HG02678 (cell line): ENCODE results near the gene EAPP.
A peak's percentile ranks its signal among the peaks of the same experiment; 100 is the strongest.
"Not testable (repeated sequence)": the region's sequence is repeated elsewhere in the genome, so short reads cannot be mapped to it uniquely, and the experiment has no call there.

Experiments
- ATAC-seq: cut with Tn5 transposase; IDR thresholded peaks from one replicate; pipeline ENCODE4 v1.9.1; 2021; ENCODE audit warnings: mild to moderate bottlenecking, moderate library complexity; ENCODE audit not compliant: unreplicated experiment

The EAPP gene

GRCh38 chr14:34538871-34539406 is 562 bp downstream of the EAPP start:
- peak; percentile 8 for ATAC-seq

- ATAC-seq: not testable (repeated sequence)
These were observed 1.4 kb downstream of the EAPP start for GRCh38 chr14:34538096-34538495.

GRCh38 chr14:34537677-34538009 is 1.9 kb downstream of the EAPP start:
- no peak for ATAC-seq

GRCh38 chr14:34536951-34537676 is 2.4 kb downstream of the EAPP start:
- ATAC-seq: no peak

GRCh38 chr14:34527591-34527990 is 11.9 kb downstream of the EAPP start:
- no peak for ATAC-seq

GRCh38 chr14:34524216-34524615 is 15.3 kb downstream of the EAPP start:
- not testable (repeated sequence) for ATAC-seq

- no peak for ATAC-seq
These were observed 17.0 kb downstream of the EAPP start for GRCh38 chr14:34522496-34522895.

GRCh38 chr14:34521071-34521470 is 18.4 kb downstream of the EAPP start:
- ATAC-seq: not testable (repeated sequence)

GRCh38 chr14:34520304-34520970 is 19.1 kb downstream of the EAPP start:
- ATAC-seq: not testable (repeated sequence)

GRCh38 chr14:34507884-34508283 is 31.6 kb downstream of the EAPP start:
- no peak for ATAC-seq

GRCh38 chr14:34507459-34507858 is 32.0 kb downstream of the EAPP start:
- ATAC-seq: no peak

GRCh38 chr14:34505124-34505491 is 34.4 kb downstream of the EAPP start:
- not testable (repeated sequence) for ATAC-seq

GRCh38 chr14:34504027-34504426 is 35.5 kb downstream of the EAPP start:
- ATAC-seq: not testable (repeated sequence)

- no peak for ATAC-seq
These were observed 36.8 kb downstream of the EAPP start for GRCh38 chr14:34502545-34503225.

GRCh38 chr14:34502001-34502400 is 37.5 kb downstream of the EAPP start:
- ATAC-seq: no peak

GRCh38 chr14:34501004-34501580 is 38.4 kb downstream of the EAPP start:
- ATAC-seq: no peak

- ATAC-seq: no peak
These were observed 40.7 kb downstream of the EAPP start for GRCh38 chr14:34498684-34499412.

- no peak for ATAC-seq
These were observed 42.6 kb downstream of the EAPP start for GRCh38 chr14:34496679-34497513.

GRCh38 chr14:34496007-34496678 is 43.4 kb downstream of the EAPP start:
- ATAC-seq: no peak
